Gastrocnemius medialis (tissue), 4 donors: ENCODE data around the gene COL4A6. TPM values are rescaled to one million over a fixed set of nuclear protein-coding genes. Genes with fewer than 3 reads are reported as not detected.

ENCODE experiments used
- ATAC-seq, 2 donors: fragments of 150-250 bp; one replicate each; pipeline ENCODE4 v1.9.1; 2016
- DNase-seq, 2 donors: peaks; one replicate each; pipeline ENCODE4 v3.0.0-alpha.2; 2019
- H3K27ac ChIP-seq, 4 donors: fragments of 200-600 bp; sonication (generic); 1 replicate in 1 of 4; 2 replicates in 3 of 4; pipeline ENCODE4 v1.5.1; 2016 to 2018; ENCODE audit warnings: mild to moderate bottlenecking in 2 of 4, moderate library complexity in 1 of 4
- H3K27me3 ChIP-seq, 3 donors: fragments of 200-600 bp; sonication (generic) in 2 of 3; 1 replicate in 1 of 3; 2 replicates in 2 of 3; pipeline versions ENCODE4 v1.5.1 to v1.6.0; 2016 to 2019; ENCODE audit warnings: mild to moderate bottlenecking in 1 of 3, moderate library complexity in 1 of 3
- H3K36me3 ChIP-seq, 2 donors: fragments of 200-600 bp; sonication (generic) in 1 of 2; one replicate each; pipeline ENCODE4 v1.5.1; 2017 to 2018
- H3K4me1 ChIP-seq, 2 donors: fragments of 200-600 bp; sonication (generic) in 1 of 2; one replicate each; pipeline ENCODE4 v1.5.1; 2016 to 2017; ENCODE audit warnings: mild to moderate bottlenecking in 2 of 2
- H3K4me3 ChIP-seq, 4 donors: fragments of 200-600 bp; sonication (generic) in 3 of 4; 1 replicate in 1 of 4; 2 replicates in 3 of 4; pipeline ENCODE4 v1.5.1; 2016 to 2019; ENCODE audit warnings: mild to moderate bottlenecking in 2 of 4
- H3K9me3 ChIP-seq, 3 donors: fragments of 200-600 bp; sonication (generic) in 2 of 3; 1 replicate in 1 of 3; 2 replicates in 2 of 3; pipeline ENCODE4 v1.5.1; 2016 to 2019
- POLR2A ChIP-seq, 2 donors: fragments of 450-650 bp; IDR thresholded peaks; one replicate each; pipeline ENCODE4 v1.6.1; 2017; ENCODE audit warnings: antibody characterized with exemption in 2 of 2, mild to moderate bottlenecking in 2 of 2, moderate library complexity in 2 of 2
- in situ Hi-C, 4 donors: fragments of 200-750 bp; cut with MboI; loops; one replicate each; pipeline versions ENCODE4 v1.15.0 to v1.8.0; 2017; ENCODE audit warnings: low sequenced_read_pairs in 4 of 4
- intact Hi-C: fragments of 100-400 bp; cut with DNase I; formaldehyde crosslinking; loops from one replicate; pipeline ENCODE4 v1.15.1; 2023; ENCODE audit warnings: low total_unique reads
- total RNA-seq, 4 donors: library from RNA; depleted of rRNA; stranded (reverse); fragments of >200 nt; gene quantifications; one replicate each; pipeline versions ENCODE4 v1.1.0 to v1.2.3, GENCODE V29; 2016
- TF ChIP-seq, protein P1 (sequence below), 5 experiments: fragments of 450-650 bp in 3 of 5; fragments of 200-600 bp in 2 of 5; sonication (generic) in 2 of 5; IDR thresholded peaks in 4 of 5; conservative IDR thresholded peaks in 1 of 5; 1 replicate in 4 of 5; 2 replicates in 1 of 5; pipeline ENCODE4 v1.5.1; 2016 to 2019; ENCODE audit warnings: antibody characterized with exemption in 5 of 5, mild to moderate bottlenecking in 3 of 5, moderate library complexity in 3 of 5

The COL4A6 gene
- total RNA-seq, 4 donors from 2014 or later = 0.42 to 1.4 (median 0.81) TPM

DNA sequence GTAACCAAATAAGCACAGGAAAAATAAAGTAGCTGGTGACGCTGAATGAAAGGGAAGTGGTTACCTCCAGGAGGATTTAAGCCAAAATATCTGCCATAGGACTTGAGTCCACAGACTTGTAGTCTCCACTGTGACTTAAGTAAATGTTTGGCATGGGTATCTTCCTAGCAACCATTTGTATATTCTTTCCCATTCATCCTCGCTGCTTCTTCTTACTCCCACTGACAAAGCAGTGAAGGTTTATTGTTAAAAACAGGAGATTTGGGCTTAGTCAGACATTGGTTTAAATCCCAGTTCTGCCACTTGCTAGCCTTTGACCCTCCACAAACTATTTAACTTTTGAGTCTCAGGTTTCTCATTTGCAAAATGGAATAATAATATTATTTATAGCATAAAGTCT, 22.3 kb downstream of the COL4A6 start:
- intact Hi-C loops = no loop called here
- no peaks in the 10 kb centered on the region for H3K4me1 ChIP-seq
- no peak overlapping the region for H3K4me3 ChIP-seq
- no peak overlapping the region for H3K27ac ChIP-seq
- TF ChIP-seq, protein P1, sequence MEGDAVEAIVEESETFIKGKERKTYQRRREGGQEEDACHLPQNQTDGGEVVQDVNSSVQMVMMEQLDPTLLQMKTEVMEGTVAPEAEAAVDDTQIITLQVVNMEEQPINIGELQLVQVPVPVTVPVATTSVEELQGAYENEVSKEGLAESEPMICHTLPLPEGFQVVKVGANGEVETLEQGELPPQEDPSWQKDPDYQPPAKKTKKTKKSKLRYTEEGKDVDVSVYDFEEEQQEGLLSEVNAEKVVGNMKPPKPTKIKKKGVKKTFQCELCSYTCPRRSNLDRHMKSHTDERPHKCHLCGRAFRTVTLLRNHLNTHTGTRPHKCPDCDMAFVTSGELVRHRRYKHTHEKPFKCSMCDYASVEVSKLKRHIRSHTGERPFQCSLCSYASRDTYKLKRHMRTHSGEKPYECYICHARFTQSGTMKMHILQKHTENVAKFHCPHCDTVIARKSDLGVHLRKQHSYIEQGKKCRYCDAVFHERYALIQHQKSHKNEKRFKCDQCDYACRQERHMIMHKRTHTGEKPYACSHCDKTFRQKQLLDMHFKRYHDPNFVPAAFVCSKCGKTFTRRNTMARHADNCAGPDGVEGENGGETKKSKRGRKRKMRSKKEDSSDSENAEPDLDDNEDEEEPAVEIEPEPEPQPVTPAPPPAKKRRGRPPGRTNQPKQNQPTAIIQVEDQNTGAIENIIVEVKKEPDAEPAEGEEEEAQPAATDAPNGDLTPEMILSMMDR (IDR thresholded peaks at IDR 0.05 in 4 of 5, conservative IDR thresholded peaks at IDR 0.05 in 1 of 5) = no peak
- TF ChIP-seq POLR2A (IDR thresholded peaks at IDR 0.05) = no peak
- in situ Hi-C loops = no loop called here
- H3K27me3 ChIP-seq = peaks cover 0 to 4% (median 3%) of the 10 kb centered on the region in 3 donors
- no peaks in the 10 kb centered on the region for H3K36me3 ChIP-seq
- ATAC-seq (no peak), DNase-seq (no peak)
- no peaks in the 10 kb centered on the region for H3K9me3 ChIP-seq

- no peak for TF ChIP-seq POLR2A (IDR thresholded peaks at IDR 0.05)
- TF ChIP-seq, protein P1 (IDR thresholded peaks at IDR 0.05 in 4 of 5, conservative IDR thresholded peaks at IDR 0.05 in 1 of 5) = no peak
- no peaks in the 10 kb centered on the region for H3K4me1 ChIP-seq
- intact Hi-C loops (no loop called here), in situ Hi-C loops (no loop called here)
- peaks cover 0 to 4% (median 3%) of the 10 kb centered on the region in 3 donors for H3K27me3 ChIP-seq
- H3K36me3 ChIP-seq = no peaks in the 10 kb centered on the region
- no peak overlapping the region for H3K4me3 ChIP-seq
- ATAC-seq = no peak
- no peak overlapping the region for H3K27ac ChIP-seq
- no peaks in the 10 kb centered on the region for H3K9me3 ChIP-seq
- no peak for DNase-seq
Measured at GRCh38 chrX:108415146-108415545, 23.1 kb downstream of the COL4A6 start.

GRCh38 chrX:108412783-108413182, 25.4 kb downstream of the COL4A6 start:
- TF ChIP-seq, protein P1 (IDR thresholded peaks at IDR 0.05 in 4 of 5, conservative IDR thresholded peaks at IDR 0.05 in 1 of 5) = no peak
- TF ChIP-seq POLR2A (IDR thresholded peaks at IDR 0.05) = no peak
- in situ Hi-C loops = no loop called here

GRCh38 chrX:108399418-108400165, 38.6 kb downstream of the COL4A6 start:
- Histone ChIP-seq H3K4me1 (no peaks in the 10 kb centered on the region), H3K36me3 (no peaks in the 10 kb centered on the region), H3K9me3 (no peaks in the 10 kb centered on the region), H3K4me3 (no peak overlapping the region), H3K27ac (no peak overlapping the region), H3K27me3 (peaks cover 0 to 3% (median 0%) of the 10 kb centered on the region in 3 donors)
- intact Hi-C loops (no loop called here), in situ Hi-C loops (no loop called here)
- TF ChIP-seq, protein P1 (IDR thresholded peaks at IDR 0.05 in 4 of 5, conservative IDR thresholded peaks at IDR 0.05 in 1 of 5) = no peak
- no peak for TF ChIP-seq POLR2A (IDR thresholded peaks at IDR 0.05)
- no peak for DNase-seq
- ATAC-seq = no peak

More at GRCh38 chrX:108412783-108413182, 25.4 kb downstream of the COL4A6 start:
- no peak overlapping the region for H3K27ac ChIP-seq
- no peaks in the 10 kb centered on the region for H3K9me3 ChIP-seq
- H3K4me1 ChIP-seq = no peaks in the 10 kb centered on the region
- peaks cover 0 to 4% (median 0%) of the 10 kb centered on the region in 3 donors for H3K27me3 ChIP-seq
- DNase-seq (no peak), ATAC-seq (no peak)
- no peak overlapping the region for H3K4me3 ChIP-seq
- intact Hi-C loops = no loop called here
- no peaks in the 10 kb centered on the region for H3K36me3 ChIP-seq
